ENCODE measurements around the gene AMER2. TPM values are rescaled to one million over a fixed set of nuclear protein-coding genes. Genes with fewer than 3 reads are reported as not detected.

AMER2 gene
- total RNA-seq, 1 donor from 2014 or later, result not detected

- no peak for ATAC-seq
- intact Hi-C loops (cut with DNase I), result no loop called here
- no peak for DNase-seq (ENCODE audit: missing footprints)
Observed at GRCh38 chr13:25118378-25118905, 53.6 kb downstream of the AMER2 start.

GRCh38 chr13:25117312-25117711 lies 54.8 kb downstream of the AMER2 start:
- DNase-seq (ENCODE audit: missing footprints) (no peak), ATAC-seq (no peak)
- intact Hi-C loops (cut with DNase I), result no loop called here

GRCh38 chr13:25116044-25116443 lies 56.0 kb downstream of the AMER2 start:
- ATAC-seq (no peak), DNase-seq (ENCODE audit: missing footprints) (no peak)
- intact Hi-C loops (cut with DNase I), result no loop called here

- ATAC-seq (peak; percentile 70), DNase-seq (ENCODE audit: missing footprints) (no peak)
- intact Hi-C loops (cut with DNase I), result loop anchor here (1.0 to 5.0 kb wide), 2 partner anchors 29 to 107 kb away; no protein-coding TSS in a partner anchor
Observed at GRCh38 chr13:25114220-25114619, 57.9 kb downstream of the AMER2 start.

GRCh38 chr13:25112695-25113255 lies 59.3 kb downstream of the AMER2 start:
- intact Hi-C loops (cut with DNase I), result loop anchor here (5.0 kb wide), 1 partner anchor 105 kb away; no protein-coding TSS in a partner anchor
- ATAC-seq (no peak), DNase-seq (ENCODE audit: missing footprints) (no peak)

Other genes with a start within 250 kb of the AMER2 start
- 0.05 TPM for gene PABPC3, start 76.2 kb downstream of the AMER2 start, total RNA-seq
- 15.4 TPM for gene MTMR6, start 115.2 kb upstream of the AMER2 start, total RNA-seq
- gene NUP58, start 129.3 kb upstream of the AMER2 start, total RNA-seq, result 21.9 TPM
- gene ATP8A2, start 199.7 kb upstream of the AMER2 start, total RNA-seq, result 0.11 TPM